Measurements from ENCODE around the gene PCGF1. TPM values are rescaled to one million over a fixed set of nuclear protein-coding genes. Genes with fewer than 3 reads are reported as not detected.

PCGF1 gene
- total and polyA plus RNA-seq, 2 of the 13 experiments (the other 11 are each of a cell fraction or from before 2014, with no cell fraction given) = 20.4 to 22.6 TPM

DNA sequence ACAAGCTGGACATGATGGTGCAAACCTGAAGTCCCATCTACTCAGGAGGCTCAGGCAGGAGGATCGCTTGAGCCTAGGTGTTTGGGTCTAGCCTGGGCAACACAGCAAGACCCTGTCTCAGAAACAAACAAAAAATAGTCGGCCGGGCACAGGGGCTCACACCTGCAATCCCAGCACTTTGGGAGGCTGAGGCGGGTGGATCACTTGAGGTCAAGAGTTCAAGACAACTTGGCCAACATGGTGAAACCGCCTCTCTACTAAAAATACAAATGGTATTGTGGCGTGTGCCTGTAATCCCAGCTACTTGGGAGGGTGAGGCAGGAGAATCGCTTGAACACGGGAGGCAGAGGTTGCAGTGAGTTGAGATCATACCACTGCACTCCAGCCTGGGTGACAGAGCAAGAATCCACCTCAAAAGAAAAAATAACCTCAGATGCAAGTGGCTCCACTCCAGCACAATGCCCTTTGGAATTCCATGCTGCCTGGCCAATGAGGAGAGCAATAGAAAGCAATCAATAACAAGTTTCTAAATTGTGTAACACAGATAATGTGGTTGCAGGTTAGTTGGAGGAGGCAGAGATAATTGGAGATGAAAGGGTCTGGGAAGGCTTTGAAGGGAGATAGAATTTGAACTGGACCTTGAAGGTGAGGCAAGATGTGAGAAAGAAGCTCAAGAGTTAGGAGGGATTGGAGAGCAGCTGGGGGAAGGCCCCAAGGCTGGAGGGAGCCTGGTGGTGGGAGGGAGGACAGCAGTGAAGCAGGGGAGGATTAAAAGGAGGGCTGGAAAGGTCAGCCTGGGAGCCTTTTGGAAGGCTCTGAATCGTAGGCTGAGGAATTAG lies 18.6 kb downstream of the PCGF1 start (continued):
- TF ChIP-seq, protein P1, sequence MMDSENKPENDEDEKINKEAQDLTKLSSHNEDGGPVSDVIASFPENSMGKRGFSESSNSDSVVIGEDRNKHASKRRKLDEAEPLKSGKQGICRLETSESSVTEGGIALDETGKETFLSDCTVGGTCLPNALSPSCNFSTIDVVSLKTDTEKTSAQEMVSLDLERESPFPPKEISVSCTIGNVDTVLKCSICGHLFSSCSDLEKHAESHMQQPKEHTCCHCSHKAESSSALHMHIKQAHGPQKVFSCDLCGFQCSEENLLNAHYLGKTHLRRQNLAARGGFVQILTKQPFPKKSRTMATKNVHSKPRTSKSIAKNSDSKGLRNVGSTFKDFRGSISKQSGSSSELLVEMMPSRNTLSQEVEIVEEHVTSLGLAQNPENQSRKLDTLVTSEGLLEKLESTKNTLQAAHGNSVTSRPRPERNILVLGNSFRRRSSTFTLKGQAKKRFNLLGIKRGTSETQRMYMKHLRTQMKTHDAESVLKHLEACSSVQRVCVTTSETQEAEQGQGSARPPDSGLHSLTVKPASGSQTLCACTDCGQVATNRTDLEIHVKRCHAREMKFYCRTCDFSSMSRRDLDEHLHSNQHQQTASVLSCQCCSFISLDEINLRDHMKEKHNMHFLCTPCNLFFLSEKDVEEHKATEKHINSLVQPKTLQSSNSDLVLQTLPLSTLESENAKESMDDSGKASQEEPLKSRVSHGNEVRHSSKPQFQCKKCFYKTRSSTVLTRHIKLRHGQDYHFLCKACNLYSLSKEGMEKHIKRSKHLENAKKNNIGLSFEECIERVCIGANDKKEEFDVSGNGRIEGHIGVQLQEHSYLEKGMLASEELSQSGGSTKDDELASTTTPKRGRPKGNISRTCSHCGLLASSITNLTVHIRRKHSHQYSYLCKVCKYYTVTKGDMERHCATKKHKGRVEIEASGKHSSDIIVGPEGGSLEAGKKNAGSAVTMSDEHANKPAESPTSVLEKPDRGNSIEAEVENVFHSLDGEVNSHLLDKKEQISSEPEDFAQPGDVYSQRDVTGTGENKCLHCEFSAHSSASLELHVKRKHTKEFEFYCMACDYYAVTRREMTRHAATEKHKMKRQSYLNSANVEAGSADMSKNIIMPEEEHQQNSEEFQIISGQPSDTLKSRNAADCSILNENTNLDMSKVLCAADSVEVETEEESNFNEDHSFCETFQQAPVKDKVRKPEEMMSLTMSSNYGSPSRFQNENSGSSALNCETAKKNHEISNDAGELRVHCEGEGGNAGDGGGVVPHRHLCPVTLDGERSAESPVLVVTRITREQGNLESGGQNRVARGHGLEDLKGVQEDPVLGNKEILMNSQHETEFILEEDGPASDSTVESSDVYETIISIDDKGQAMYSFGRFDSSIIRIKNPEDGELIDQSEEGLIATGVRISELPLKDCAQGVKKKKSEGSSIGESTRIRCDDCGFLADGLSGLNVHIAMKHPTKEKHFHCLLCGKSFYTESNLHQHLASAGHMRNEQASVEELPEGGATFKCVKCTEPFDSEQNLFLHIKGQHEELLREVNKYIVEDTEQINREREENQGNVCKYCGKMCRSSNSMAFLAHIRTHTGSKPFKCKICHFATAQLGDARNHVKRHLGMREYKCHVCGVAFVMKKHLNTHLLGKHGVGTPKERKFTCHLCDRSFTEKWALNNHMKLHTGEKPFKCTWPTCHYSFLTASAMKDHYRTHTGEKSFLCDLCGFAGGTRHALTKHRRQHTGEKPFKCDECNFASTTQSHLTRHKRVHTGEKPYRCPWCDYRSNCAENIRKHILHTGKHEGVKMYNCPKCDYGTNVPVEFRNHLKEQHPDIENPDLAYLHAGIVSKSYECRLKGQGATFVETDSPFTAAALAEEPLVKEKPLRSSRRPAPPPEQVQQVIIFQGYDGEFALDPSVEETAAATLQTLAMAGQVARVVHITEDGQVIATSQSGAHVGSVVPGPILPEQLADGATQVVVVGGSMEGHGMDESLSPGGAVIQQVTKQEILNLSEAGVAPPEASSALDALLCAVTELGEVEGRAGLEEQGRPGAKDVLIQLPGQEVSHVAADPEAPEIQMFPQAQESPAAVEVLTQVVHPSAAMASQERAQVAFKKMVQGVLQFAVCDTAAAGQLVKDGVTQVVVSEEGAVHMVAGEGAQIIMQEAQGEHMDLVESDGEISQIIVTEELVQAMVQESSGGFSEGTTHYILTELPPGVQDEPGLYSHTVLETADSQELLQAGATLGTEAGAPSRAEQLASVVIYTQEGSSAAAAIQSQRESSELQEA (CRISPR knock-in tag; IDR thresholded peaks at IDR 0.05; ENCODE audit: not compliant biosample characterization) = no peak
- TF ChIP-seq POLR2A (IDR thresholded peaks at IDR 0.05; ENCODE audit: insufficient read depth in 1 of 2, low read depth in 2 of 2, low read length in 2 of 2) (peak; percentile 28 to 65; a peak in 1 of 4 replicates), HNF4G (IDR thresholded peaks at IDR 0.05; ENCODE audit: borderline replicate concordance, low read depth, low read length) (peak; percentile 95), HNF4G (CRISPR knock-in tag; IDR thresholded peaks at IDR 0.05; ENCODE audit: borderline replicate concordance, low read depth) (peak; percentile 57; the same call in 1 of the 2 replicates), ZSCAN5A (CRISPR knock-in tag; IDR thresholded peaks at IDR 0.05; ENCODE audit: borderline replicate concordance) (no peak), POGK (CRISPR knock-in tag; conservative IDR thresholded peaks at IDR 0.05) (no peak; the same call in 1 of the 2 replicates), TAF1 (CRISPR knock-in tag; IDR thresholded peaks at IDR 0.05) (peak; percentile 42; the same call in 1 of the 2 replicates), ZBTB44 (CRISPR knock-in tag; IDR thresholded peaks at IDR 0.05) (no peak), SIX4 (CRISPR knock-in tag; IDR thresholded peaks at IDR 0.05) (no peak), PRMT3 (CRISPR knock-in tag; IDR thresholded peaks at IDR 0.05; ENCODE audit: borderline replicate concordance, low read depth) (0 out of 2 replicates have a peak, but pooled peaks have one; percentile 33), ZNF30 (CRISPR knock-in tag; IDR thresholded peaks at IDR 0.05) (no peak), HNRNPUL1 (IDR thresholded peaks at IDR 0.05; ENCODE audit: low read depth, low read length) (no peak)
- TF ChIP-seq, protein P2, sequence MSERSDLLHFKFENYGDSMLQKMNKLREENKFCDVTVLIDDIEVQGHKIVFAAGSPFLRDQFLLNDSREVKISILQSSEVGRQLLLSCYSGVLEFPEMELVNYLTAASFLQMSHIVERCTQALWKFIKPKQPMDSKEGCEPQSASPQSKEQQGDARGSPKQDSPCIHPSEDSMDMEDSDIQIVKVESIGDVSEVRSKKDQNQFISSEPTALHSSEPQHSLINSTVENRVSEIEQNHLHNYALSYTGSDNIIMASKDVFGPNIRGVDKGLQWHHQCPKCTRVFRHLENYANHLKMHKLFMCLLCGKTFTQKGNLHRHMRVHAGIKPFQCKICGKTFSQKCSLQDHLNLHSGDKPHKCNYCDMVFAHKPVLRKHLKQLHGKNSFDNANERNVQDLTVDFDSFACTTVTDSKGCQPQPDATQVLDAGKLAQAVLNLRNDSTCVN (CRISPR knock-in tag; IDR thresholded peaks at IDR 0.05; ENCODE audit: borderline replicate concordance) = no peak
